ENCODE data around the gene ZNF385A.

DNA sequence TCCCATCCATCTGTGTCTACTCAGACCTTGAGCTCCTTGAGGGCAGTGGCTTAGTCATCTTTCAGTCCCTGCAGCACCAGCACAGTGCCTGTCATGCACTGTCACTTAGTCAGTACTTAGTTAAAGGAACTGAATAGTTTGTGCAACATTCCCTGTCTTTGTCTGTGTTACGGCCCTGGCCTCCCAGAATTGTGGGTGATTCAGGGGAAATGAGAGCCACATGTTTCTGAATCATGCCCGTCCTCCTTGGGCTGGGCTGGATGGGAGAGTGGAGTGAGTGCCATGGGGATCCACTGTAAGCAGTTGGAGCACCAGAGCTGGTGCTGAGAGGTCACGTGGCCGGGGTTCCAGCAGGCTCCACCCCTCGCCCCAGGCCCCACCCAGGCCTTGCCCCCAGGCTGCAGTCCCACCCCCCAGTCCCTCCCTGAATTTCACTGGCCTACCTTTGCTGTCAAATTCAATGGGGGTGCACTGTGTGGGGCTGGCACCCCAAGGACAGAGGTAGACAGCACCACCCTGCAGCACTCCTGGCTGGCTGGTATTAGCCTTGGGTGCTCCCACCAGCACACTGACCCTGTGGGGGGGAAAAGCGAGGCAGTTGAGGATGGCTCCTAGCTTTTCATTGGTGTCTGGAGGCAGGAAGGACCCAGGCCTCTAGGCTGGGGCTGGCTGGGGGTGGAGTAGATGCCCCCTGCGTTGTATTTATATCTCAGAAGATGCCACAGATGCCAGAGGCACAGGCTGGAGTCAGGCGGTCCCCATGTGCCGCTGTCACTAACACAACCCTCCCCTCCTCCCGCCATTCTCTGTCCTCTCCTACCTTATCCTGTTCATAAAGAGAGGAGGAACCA lies 27.1 kb upstream of the ZNF385A start:
- TF ChIP-seq, protein P1, sequence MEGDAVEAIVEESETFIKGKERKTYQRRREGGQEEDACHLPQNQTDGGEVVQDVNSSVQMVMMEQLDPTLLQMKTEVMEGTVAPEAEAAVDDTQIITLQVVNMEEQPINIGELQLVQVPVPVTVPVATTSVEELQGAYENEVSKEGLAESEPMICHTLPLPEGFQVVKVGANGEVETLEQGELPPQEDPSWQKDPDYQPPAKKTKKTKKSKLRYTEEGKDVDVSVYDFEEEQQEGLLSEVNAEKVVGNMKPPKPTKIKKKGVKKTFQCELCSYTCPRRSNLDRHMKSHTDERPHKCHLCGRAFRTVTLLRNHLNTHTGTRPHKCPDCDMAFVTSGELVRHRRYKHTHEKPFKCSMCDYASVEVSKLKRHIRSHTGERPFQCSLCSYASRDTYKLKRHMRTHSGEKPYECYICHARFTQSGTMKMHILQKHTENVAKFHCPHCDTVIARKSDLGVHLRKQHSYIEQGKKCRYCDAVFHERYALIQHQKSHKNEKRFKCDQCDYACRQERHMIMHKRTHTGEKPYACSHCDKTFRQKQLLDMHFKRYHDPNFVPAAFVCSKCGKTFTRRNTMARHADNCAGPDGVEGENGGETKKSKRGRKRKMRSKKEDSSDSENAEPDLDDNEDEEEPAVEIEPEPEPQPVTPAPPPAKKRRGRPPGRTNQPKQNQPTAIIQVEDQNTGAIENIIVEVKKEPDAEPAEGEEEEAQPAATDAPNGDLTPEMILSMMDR (IDR thresholded peaks at IDR 0.05): no peak
- no peak for TF ChIP-seq POLR2AphosphoS5 (IDR thresholded peaks at IDR 0.05; ENCODE audit: low read depth, low read length)

All from Panc1 (cell line).